Measurements from ENCODE around the gene CLDN22. TPM values are rescaled to one million over a fixed set of nuclear protein-coding genes. Genes with fewer than 3 reads are reported as not detected.

Gene CLDN22
- not detected for total RNA-seq

DNA sequence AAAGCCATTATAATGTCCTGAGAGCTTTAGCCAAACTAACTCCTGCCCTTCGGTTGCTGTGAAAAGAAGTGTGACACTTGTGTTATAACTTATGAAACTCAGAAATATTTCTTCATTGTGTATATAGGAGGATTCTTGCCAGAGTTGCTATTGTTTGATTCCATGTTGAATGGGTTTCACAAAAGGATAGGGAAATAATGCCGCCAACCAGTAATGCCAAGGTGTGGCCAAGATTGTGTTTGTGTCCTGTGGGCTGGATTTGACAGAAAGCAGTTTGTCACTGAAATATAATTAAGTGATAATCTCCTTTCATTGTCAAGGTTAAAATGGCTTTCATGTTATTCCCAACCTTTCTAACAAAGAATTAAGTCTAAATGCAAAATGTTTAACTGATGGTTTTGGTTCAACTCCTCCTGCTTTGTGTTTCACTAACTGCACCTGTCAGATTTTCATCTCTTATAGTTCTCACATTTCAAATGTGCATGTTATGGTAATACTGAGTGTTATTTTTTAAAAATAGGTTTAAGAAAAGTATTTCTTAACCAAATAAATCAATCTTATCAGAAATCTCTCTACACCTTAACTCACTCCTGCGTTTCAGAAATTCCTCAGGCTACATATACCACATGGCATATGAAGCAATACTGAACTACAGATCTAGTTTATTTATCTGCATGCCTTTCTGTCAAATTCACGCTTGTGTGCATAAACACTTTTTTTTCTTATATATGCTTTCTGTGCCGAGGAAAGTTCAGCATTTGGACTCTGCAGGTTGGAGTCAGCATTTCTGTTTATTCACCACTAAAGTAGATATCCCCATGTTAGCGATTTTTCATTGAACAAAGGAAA, at the start of gene CLDN22:
Gene CLDN22 (minus strand): TSS at position 66 of the 849 bp plus-strand sequence. CDS start 58 bp downstream, at position 8.
- DNase-seq: no peak

DNA sequence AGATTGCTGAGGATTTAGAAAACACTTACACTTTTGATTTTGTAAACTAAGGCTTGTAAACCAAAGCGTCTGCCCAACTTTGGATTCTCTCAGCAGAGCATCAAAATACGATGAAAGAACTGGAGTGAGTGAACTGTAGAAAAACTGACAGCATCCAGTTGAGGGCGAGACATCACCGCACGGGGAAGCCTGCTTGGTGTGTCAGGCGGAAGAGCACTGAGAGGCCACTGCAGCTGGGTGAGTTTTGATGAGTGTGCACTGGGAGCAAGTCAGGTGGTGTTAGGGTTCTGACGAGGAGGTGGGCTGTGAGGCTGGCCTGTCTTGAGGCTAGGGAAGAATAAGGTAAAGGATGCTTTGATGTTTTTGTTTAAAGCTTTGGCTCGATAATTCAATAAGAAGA, 49.0 kb upstream of the CLDN22 start:
- no peak for DNase-seq

DNA sequence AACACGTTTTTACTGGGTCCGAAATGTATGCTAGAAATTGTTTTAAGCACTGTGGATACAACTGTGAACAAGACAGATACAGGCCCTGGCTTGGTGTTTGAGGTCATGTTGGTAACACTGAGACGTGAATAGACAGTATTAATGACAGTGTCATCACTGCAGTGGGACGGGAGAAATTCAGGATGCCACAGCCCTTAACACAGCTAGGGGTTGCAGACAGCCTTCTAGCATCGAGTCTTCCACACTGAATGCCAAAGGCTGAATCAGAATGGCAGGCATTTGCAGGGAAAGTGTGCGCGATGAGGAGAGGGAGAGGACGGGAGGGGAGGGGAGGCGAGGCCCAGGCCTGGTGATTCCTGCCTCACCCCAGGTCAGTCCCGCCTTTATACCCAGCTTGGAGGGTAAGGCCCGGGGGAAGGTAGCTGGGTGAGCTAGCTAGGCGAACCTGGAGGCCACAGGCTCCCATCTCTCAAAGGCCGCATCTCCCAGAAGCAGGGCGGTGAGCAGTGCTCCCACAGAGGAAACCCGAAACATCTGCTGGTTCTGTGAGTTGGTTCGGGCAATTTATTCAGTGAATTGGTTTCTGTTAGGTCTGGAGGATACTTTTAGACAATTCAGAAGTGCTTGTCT, 46.2 kb upstream of the CLDN22 start:
- no peak for DNase-seq

DNA sequence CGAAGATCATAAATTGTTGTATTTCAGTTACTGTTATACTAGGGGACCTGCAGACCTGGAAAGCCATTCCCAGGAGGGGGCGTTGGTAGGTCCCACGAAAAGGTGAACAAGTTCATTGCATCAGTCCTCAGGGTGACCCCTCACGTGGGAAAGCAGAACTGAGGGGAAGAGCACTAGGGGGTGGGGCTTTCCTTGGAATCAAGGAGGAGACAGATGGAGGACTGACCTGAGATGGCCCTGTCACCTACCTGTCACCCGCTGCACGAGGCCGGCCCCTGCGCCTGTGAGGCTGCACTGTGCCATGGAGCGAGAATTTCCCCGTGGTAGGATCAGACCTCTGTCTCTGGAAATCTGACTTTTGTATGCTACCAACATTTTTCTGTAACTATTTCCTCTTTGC, 43.9 kb upstream of the CLDN22 start:
- no peak for DNase-seq

DNA sequence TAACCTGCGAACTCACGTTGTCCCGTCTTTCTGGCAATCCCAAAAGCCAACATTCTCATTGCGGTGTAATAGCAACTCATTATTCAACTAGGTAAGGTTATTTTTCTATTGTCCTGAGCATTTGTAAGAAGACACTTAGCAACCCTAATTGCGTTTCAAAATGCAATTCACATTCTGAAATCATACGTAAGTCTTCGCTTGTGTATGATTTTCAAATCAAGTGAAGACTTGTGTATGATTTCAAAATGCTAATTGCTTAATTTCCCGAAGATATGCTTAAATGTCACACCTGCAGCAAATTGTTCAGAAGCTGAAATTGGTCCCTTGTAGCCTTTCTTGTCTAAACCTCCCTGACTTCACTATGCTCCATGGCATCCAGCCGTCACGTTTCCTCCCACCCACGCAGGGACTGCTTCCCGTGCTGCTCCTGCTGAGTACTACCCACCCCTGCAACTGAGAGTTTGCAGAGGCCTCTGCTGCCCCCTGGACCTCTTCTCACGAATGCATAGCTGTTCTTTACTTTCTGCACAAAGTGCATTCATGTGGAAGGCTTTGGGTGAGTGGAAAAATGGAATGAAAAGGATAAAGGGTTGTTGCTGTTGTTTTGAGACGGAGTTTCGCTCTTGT, 43.0 kb upstream of the CLDN22 start:
- DNase-seq: no peak

DNA sequence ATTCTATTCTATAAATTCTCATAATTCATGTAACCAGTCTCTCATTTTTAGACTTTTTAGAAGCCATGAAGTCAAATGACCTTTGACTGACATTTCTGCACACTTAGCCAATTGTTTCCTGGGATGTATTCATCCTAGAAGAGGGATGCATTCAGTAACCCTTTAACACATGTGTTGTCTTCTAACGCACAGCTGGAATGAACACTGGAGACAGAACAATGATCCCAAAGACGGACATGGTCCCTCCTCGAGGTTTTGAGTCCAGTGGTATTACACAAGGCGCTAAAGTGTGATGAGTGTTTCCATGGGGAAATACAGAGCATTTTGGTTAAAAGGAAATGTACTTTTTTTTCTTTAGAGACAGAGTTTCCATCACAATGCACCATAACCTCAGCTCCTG, 42.0 kb upstream of the CLDN22 start:
- no peak for DNase-seq

DNA sequence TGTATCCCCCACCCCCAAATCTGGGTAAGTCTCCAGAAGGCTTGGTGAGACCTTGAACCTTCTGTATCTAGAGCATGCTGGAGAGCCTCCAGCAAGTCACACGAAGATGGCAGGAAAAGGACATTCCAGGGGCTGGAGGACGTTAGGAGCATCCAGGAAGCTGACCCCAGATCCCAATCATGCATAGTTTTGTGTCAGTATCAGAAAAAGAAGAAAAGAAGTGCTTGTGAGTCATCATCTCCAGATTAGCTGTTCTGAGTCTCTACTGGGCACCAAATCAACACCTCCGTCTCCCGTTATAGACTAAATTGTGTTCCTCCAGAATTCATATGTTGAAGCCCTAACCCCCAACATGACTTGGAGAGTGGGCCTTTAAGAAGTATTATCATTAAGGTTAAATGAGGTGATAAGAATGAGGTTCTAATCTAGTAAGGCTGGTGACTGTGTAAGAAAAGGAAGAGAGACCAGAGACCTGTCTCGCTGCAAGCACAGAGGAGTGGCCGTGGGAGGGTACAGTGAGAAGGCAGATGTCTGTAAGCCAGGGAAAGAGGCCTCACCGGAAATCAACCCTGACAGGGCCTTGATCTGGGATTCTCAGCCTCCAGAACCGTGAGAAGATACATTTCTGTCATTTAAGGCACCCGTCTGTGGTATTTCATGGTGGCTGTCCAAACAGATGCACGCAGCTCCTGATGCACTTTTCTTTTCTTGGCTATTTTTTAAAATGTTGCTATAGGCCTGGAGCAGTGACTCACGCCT, 40.3 kb upstream of the CLDN22 start:
- DNase-seq: peak; percentile 5

DNA sequence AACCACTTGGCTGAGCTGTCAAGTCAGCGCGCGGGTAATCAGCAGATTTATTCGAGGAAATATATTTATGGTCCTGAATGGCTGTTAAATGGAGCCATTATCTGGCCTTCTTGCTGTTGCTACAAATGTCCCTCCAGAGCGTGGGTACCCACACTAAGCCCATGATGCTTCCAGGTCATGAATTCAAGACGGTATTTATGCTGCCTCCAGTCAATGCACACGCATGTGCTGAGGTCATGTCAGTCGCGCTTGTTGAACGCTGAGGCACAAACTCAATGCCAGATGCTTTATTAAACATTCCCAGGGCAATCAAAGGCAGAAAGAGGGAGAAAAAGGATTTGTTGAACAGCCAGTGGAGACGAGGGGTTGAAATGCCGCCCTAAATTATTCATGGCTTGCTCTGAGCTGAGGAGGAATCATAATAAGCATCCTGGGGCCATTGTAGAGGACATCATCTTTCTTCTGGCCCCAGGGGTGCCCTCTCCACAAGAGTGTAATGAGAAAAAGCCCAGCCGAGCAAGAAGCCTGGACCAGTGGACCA, 38.2 kb upstream of the CLDN22 start:
- DNase-seq: no peak

DNA sequence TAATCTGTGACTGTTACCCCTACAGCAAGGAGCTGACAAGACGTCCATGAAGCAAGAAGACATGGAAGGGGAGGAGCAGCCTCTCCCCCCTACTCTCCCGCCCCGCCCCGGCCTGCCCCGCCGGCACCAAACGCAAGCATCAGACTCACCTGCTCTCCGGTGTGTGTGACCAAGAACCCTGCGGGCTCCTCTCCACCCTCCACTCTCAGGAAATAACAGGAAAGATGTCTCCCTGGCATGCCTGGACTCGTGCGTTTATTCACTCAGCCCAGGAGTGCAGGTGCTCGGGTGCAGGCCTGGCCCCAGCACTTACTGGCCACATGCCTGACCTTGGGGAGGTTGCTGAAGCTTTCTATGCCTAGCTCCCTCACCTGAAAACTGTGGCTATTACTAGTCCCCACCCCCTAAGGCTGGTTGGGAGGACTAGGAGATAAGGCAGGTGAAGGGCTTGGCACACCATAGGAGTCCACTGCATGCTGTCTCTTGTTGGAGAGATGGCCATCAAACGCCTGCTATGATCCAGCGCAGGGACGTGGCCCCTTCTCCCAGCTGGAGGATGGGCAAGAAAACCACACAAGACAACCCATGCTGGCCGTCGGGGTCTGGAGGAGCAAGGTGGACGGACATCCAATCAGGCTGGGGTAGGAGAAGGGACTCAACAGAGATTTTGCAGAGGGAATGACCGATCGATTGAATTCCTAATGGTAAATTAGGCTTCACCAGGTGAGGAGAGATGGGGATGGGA, 37.0 kb upstream of the CLDN22 start:
- DNase-seq: no peak

DNA sequence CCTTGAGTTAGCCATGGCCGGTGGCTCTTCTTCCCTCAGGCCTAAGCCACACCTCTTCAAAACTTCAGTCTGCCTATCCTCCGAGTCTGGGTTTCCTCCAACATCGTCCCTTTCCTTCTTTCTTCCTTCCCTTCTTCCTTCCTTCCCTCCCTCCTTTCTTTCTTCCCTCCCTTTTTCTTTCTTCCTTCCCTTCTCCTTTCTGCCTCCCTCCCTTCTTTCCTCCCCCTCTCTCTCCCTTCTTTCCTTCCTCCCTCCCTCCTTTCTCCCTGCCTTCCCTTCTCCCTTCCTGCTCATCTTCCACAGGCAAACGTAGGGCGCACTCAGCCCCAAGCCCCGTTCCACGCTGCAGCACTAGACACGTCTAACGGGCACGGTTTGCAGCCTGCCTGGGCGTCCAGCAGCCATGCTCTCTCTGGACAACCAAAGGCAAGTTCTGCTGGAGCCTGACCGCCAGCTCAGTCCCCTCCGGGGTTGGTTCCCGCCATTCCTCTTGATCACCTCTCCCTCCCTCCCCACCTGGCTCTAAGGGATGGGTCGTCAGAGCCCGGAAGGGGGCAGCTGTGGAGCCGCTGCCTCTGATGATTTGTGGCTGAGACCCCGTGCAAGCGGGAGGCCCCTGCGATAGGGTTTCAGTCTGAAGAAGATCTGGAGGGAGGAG, 36.2 kb upstream of the CLDN22 start:
- DNase-seq: no peak

DNA sequence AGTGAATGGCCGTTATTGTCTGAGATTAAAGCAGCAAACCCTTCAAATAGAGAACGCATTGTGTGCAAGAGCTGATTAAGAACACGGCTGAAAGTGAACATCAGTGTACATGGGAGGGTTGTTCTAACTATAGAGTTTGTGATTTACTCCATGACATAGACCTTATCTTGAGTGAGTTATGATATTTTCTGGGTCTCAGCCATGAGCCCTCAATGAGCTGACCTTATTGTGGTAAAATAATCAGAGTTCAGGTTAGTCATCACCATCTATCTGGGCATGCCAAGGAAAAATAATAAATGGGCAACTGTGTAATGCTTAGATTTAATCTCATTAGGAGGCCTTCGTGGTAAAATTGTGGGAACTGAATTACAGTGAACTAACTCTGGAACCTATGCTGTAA, 35.3 kb upstream of the CLDN22 start:
- DNase-seq: no peak

DNA sequence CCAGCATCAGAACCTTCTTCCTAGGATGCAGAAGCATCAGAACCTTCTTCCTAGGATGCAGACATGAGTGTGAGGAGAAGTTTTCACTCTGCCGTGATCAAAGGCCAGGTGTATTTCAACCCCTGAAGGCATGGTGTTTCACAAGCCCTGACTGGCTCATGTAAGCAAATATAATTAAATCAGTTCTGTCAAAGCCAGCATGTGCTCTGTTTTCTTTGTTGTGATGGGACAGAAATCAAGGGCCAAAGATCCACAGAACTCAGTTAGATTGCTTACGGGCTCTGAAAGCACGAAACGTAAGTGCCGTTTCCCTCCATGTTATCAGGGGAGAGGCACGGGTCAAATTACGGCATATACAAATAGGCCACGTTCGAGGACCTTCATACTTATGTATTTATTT, 34.1 kb upstream of the CLDN22 start:
- no peak for DNase-seq

DNA sequence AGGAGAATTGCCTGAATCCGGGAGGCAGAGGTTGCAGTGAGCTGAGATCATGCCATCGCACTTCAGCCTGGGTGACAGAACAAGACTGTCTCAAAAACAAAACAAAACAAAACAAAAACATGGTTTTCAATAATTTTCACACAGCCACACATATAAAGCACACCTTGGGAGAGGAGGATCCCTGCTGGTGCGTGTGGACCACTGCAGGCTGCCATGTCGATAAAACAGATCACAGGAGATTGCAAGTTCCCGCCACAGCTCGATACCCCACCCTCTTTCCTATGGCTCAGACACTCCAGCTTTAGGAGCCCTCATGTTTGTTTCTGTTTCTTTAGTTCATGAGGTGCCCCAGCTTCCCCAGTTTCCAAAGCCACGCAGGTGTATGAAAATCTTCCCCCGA, 33.5 kb upstream of the CLDN22 start:
- no peak for DNase-seq

DNA sequence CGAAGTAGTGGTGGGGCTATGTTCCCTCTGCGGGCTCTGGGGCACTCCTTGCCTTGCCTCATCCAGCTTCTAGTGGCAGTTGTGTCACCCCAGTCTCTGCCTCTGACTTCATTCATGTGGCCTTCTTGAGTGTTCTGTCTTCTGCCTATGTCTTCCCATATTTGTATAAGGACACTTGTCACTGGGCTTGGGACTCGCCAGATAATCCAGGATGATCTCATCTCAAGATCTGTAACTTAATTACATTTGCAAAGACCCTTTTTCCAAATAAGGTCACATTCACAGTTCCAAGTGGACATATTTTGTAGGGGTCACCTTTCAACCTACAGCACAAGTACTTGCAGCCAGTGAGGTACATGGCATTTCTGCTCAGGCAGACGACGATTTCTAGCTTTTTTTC, 32.5 kb upstream of the CLDN22 start:
- no peak for DNase-seq

DNA sequence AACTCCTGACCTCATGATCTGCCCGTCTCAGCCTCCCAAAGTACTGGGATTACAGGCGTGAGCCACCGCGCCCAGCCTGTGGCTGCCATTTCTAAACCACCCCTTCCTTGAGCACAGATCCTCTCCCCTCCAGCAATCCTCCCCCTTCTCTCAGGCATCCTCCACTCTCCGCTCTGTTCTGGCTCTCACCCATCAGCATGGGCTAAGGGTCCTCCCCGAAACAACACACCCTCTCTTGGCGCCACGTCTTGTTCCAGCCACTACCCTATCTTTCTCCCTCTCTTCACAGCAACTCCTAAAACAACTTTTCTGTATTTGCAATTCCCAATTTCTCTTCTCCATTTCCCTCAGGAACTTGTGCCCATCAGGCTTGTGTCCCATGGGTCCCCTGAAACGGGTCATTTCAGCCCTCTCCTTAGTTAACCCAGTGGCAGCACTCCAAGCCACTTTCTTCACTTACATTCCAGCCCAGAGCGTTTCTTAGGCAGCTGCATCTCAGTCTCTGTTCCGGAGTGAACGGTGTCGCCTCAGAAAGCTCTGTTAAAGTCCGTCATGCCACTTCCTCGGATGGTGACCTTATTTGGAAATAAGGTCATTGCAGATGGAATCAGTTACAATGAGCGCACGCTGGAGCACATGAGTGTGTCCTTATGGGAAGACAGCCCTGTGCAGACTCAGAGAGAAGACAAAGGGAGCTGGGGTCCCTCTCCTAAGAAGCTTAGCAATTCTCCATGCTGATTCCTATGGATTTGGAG, 30.4 kb upstream of the CLDN22 start:
- DNase-seq: no peak

DNA sequence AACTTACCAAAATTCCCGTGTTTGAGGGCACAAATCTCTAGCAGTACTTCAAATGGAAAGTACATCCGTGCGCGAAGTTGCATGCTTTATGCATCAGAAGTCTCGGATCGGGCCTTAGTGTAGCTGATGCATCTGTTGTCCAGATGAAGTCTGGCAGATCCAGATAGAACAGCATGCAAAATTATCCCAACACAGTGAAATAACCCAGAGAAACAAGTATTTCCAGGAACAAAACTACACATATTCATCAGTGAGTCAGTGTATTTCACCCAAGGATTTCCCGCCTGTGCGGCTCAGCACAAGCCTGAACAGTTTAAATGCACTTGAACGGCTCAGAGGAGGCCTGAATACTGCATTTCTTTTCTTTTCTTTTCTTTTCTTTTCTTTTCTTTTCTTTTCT, 29.6 kb upstream of the CLDN22 start:
- no peak for DNase-seq

DNA sequence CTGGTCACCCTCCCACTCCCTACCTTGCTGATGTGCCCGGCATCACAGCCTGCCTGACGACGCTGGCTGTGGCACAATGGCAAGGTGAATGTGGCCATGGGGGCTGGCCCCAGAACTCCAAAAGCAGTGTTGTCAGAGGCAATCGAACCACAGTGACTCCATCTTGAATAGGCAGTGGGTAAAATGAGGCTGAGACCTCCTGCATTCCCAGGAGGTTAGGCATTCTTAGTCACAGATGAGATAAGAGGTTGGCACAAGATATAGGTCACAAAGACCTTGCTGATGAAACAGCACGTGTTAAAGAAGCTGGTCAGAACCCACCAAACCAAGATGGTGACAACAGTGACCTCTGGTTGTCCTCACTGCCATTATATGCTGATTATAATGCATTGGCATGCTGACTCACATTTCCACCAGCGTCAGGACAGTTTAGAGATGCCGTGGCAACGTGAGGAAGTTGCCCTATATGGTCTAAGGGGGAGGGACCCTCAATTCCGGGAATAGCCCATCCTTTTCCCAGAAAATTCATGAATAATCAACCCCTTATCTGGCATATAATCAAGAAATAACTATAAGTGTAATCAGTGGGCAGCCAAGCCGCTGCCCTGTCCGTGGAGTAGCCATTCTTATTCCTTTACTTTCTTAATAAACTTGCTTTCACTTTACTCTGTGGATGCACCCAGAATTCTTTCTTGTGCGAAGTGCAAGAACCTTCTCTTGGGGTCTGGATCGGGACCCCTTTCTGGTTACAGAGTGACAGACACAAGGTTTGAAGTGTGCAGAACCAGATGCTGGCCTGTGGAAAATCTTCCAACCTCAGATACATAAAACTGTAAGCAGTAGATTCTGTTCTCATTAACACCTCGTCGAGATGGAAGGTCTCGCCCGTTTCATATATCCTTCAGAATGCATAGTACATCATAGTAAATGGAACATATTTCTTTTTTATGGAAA, 28.9 kb upstream of the CLDN22 start:
- DNase-seq: no peak

DNA sequence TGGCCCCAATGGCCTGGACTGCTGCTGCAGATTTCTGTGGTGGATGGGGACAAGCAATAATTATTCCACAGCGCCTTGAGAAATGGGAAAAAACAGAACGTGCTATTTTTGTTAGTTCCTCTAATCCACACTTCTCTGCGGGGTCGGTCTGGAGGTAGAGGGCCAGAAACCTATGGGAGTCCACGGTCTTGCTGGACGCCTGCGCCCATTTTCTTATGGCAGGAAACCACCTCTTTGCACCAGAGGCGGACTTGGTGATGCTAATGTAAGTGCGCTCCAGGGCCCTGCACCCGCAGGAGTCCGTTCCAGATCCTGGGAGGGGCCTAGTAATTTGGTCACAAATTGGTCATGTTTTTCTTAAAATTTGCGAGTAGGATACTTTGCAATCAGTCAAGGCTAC, 28.1 kb upstream of the CLDN22 start:
- no peak for DNase-seq

DNA sequence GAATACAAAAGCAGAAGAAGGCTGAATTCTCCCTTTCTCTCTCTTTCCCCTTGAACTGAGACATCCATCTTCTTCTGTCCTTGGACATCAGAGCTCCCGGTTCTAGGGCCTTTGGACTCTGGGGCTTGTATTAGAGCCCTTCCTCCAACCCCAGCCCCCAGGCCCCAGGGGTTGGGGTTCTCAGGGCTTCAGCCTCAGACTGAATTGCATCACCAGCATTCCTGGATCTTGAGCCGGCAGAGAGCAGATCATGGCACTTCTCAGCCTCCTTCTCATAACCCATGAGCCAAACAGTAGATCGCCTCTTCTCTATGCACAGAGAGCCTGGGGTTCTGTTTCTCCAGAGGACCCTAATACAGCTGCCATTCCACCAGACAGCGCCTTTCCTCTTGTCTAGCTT, 27.5 kb upstream of the CLDN22 start:
- no peak for DNase-seq

Data from occipital lobe (tissue), 2 donors.